Retinal pigment epithelial cell (primary cell): ENCODE results near the gene RCOR3.

ENCODE experiments used
- DNase-seq: peaks from one replicate; pipeline ENCODE4 v3.0.0-alpha.2; 2010; ENCODE audit warnings: low read depth
- H3K4me3 ChIP-seq: 2 replicates; pipeline ENCODE4 v1.5.1; 2011; ENCODE audit warnings: mild to moderate bottlenecking, low read length, control low read depth, moderate library complexity
- CTCF ChIP-seq: conservative IDR thresholded peaks from 2 replicates; pipeline ENCODE4 v1.5.1; 2011; ENCODE audit warnings: low read depth, low read length, control low read depth, inconsistent platforms

RCOR3 gene

GRCh38 chr1:211333906-211334305 lies 74.7 kb downstream of the RCOR3 start:
- TF ChIP-seq CTCF, result no peak
- H3K4me3 ChIP-seq, result no peak overlapping the region

GRCh38 chr1:211334986-211335385 lies 75.8 kb downstream of the RCOR3 start:
- DNase-seq, result no peak
- no peak for TF ChIP-seq CTCF
- H3K4me3 ChIP-seq, result no peak overlapping the region

More at GRCh38 chr1:211333906-211334305, 74.7 kb downstream of the RCOR3 start:
- DNase-seq, result no peak

- TF ChIP-seq CTCF, result no peak
- no peak overlapping the region for H3K4me3 ChIP-seq
- DNase-seq, result no peak
Measured at GRCh38 chr1:211335522-211336157, 76.5 kb downstream of the RCOR3 start.

GRCh38 chr1:211336161-211336560 lies 77.0 kb downstream of the RCOR3 start:
- no peak overlapping the region for H3K4me3 ChIP-seq
- no peak for TF ChIP-seq CTCF
- no peak for DNase-seq

GRCh38 chr1:211336775-211337174 lies 77.6 kb downstream of the RCOR3 start:
- no peak for TF ChIP-seq CTCF
- no peak for DNase-seq
- H3K4me3 ChIP-seq, result no peak overlapping the region

- no peak overlapping the region for H3K4me3 ChIP-seq
- TF ChIP-seq CTCF, result no peak
- DNase-seq, result no peak
Measured at GRCh38 chr1:211337430-211338223, 78.5 kb downstream of the RCOR3 start.

DNA sequence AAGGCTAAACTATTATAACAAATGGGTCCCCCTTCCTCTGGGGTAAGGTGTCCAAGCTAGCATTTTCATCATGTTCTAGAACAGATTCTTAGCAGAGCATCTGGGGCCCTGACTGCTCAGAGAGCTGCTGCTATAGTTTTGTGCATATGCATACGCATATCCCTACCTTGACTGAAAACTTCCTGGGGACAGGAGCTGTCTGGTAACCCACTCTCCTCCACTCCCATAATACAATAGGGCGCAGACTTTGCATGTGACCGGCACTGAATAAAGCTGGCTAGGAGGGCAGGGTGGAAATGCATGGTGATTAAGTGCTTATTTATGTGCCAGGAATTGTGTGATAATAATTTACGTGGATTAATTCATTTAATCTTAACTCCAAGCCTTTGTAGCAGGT lies 79.1 kb downstream of the RCOR3 start:
- H3K4me3 ChIP-seq, result no peak overlapping the region
- TF ChIP-seq CTCF, result no peak
- no peak for DNase-seq
